Neural cell (in vitro differentiated cells): ENCODE data around the gene OLFML2B. TPM values are rescaled to one million over a fixed set of nuclear protein-coding genes. Genes with fewer than 3 reads are reported as not detected.

Source experiments
- H2AFZ ChIP-seq: fragments of 200-600, 300-800 bp; sonication (generic), shearing (Covaris generic); 2 replicates; pipeline ENCODE4 v1.6.0; 2014; ENCODE audit warnings: low read depth, mild to moderate bottlenecking, antibody characterized with exemption, low read length, moderate library complexity
- H3F3A ChIP-seq: fragments of 200-600 bp; shearing (Covaris generic); 2 replicates; pipeline ENCODE4 v1.6.1; 2016; ENCODE audit warnings: mild to moderate bottlenecking, moderate library complexity, mixed read lengths, antibody characterized with exemption, low read length; ENCODE audit not compliant: insufficient read depth, poor library complexity, severe bottlenecking
- H3K27ac ChIP-seq: fragments of 200-600, 300-800 bp; sonication (generic), shearing (Covaris generic); 2 replicates; pipeline ENCODE4 v1.5.1; 2014; ENCODE audit warnings: mild to moderate bottlenecking, low read length, moderate library complexity
- H3K27me3 ChIP-seq: fragments of 300-800, 200-600 bp; sonication (generic), shearing (Covaris generic); 2 replicates; pipeline ENCODE4 v1.6.0; 2014; ENCODE audit warnings: mild to moderate bottlenecking, low read depth, low read length, moderate library complexity; ENCODE audit not compliant: insufficient read depth
- H3K36me3 ChIP-seq: fragments of 300-800, 200-600 bp; sonication (generic), shearing (Covaris generic); 2 replicates; pipeline ENCODE4 v1.5.1; 2014; ENCODE audit warnings: mild to moderate bottlenecking, antibody characterized with exemption, low read length, moderate library complexity; ENCODE audit not compliant: insufficient read depth
- H3K4me2 ChIP-seq: fragments of 300-800, 200-600 bp; sonication (generic), shearing (Covaris generic); 2 replicates; pipeline ENCODE4 v1.6.0; 2014; ENCODE audit warnings: mild to moderate bottlenecking, low read length
- H3K4me3 ChIP-seq: fragments of 300-800, 200-600 bp; sonication (generic), shearing (Covaris generic); 2 replicates; pipeline ENCODE4 v1.5.1; 2014; ENCODE audit warnings: mild to moderate bottlenecking, low read length, moderate library complexity
- H3K79me2 ChIP-seq: fragments of 200-600 bp; shearing (Covaris generic); replicated peaks from 2 replicates; pipeline ENCODE4 v1.6.0; 2014; ENCODE audit warnings: mild to moderate bottlenecking, low read length, moderate library complexity; ENCODE audit not compliant: insufficient read depth
- H3K9ac ChIP-seq: fragments of 300-800, 200-600 bp; sonication (generic), shearing (Covaris generic); 2 replicates; pipeline ENCODE4 v1.6.1; 2016; ENCODE audit warnings: mild to moderate bottlenecking, low read length, mixed read lengths
- H3K9me2 ChIP-seq: fragments of 200-600 bp; shearing (Covaris generic); 2 replicates; pipeline ENCODE4 v1.6.1; 2016; ENCODE audit warnings: mild to moderate bottlenecking, low read length, mixed read lengths; ENCODE audit not compliant: insufficient read depth
- H3K9me3 ChIP-seq: fragments of 200-600, 300-800 bp; sonication (generic), shearing (Covaris generic); 2 replicates; pipeline ENCODE4 v1.6.1; 2016; ENCODE audit warnings: mild to moderate bottlenecking, mixed run types, low read length, moderate library complexity, mixed read lengths
- H4K20me1 ChIP-seq: fragments of 200-600 bp; shearing (Covaris generic); 2 replicates; pipeline ENCODE4 v1.6.1; 2016; ENCODE audit warnings: mild to moderate bottlenecking, mixed run types; ENCODE audit not compliant: insufficient read depth
- CTCF ChIP-seq: fragments of 450-650 bp; IDR thresholded peaks from 2 replicates; pipeline ENCODE4 v1.5.1; 2014; ENCODE audit warnings: antibody characterized with exemption, mild to moderate bottlenecking, moderate library complexity; ENCODE audit not compliant: poor library complexity, severe bottlenecking
- EP300 ChIP-seq: fragments of 450-650 bp; conservative IDR thresholded peaks from 2 replicates; pipeline ENCODE4 v1.6.1; 2014; ENCODE audit warnings: antibody characterized with exemption, mild to moderate bottlenecking, moderate library complexity; ENCODE audit not compliant: poor library complexity, severe bottlenecking
- EZH2 ChIP-seq: fragments of 200-600, 300-800 bp; shearing (Covaris generic), sonication (generic); IDR thresholded peaks from 2 replicates; pipeline ENCODE4 v1.6.1; 2014; ENCODE audit warnings: antibody characterized with exemption, low read length, borderline replicate concordance, mild to moderate bottlenecking; ENCODE audit not compliant: insufficient read depth, poor library complexity, severe bottlenecking
- MXI1 ChIP-seq: fragments of 450-650 bp; conservative IDR thresholded peaks from 2 replicates; pipeline ENCODE4 v1.6.1; 2014; ENCODE audit warnings: antibody characterized with exemption, mild to moderate bottlenecking; ENCODE audit not compliant: poor library complexity, severe bottlenecking
- POLR2AphosphoS5 ChIP-seq: IDR thresholded peaks from 2 replicates; pipeline ENCODE4 v1.6.1; 2012
- RAD21 ChIP-seq: fragments of 450-650 bp; conservative IDR thresholded peaks from 2 replicates; pipeline ENCODE4 v1.6.1; 2014; ENCODE audit warnings: antibody characterized with exemption, mild to moderate bottlenecking, moderate library complexity
- REST ChIP-seq: IDR thresholded peaks from 2 replicates; pipeline ENCODE4 v1.6.1; 2012; ENCODE audit warnings: borderline replicate concordance
- SMC3 ChIP-seq: fragments of 450-650 bp; conservative IDR thresholded peaks from 2 replicates; pipeline ENCODE4 v1.6.1; 2014; ENCODE audit warnings: antibody characterized with exemption, mild to moderate bottlenecking, moderate library complexity; ENCODE audit not compliant: poor library complexity
- TAF1 ChIP-seq: IDR thresholded peaks from 2 replicates; pipeline ENCODE4 v1.6.1; 2012; ENCODE audit warnings: low read depth
- polyA plus RNA-seq: library from polyadenylated mRNA; depleted of rRNA; stranded (reverse); fragments of >200 nt; gene quantifications from 2 replicates; pipeline ENCODE4 v1.2.3, GENCODE V29; 2014

OLFML2B gene
- polyA plus RNA-seq, 1 donor from 2014 or later = 0.78 TPM

- H3K9me3 ChIP-seq = peaks cover 4% of the 10 kb centered on the region
- no peak overlapping the region for H2AFZ ChIP-seq
- no peak overlapping the region for H3K27ac ChIP-seq
- no peaks in the 10 kb centered on the region for H3K27me3 ChIP-seq
- TF ChIP-seq RAD21 (no peak), MXI1 (no peak), CTCF (no peak), POLR2AphosphoS5 (no peak), REST (no peak), TAF1 (no peak), EP300 (no peak), EZH2 (no peak), SMC3 (no peak)
- H3K4me3 ChIP-seq = no peak overlapping the region
- no peaks in the 10 kb centered on the region for H3K36me3 ChIP-seq
- H3K9me2 ChIP-seq = no peaks in the 10 kb centered on the region
- H3K9ac ChIP-seq = no peak overlapping the region
- H3K79me2 ChIP-seq = no peaks in the 10 kb centered on the region
- no peaks in the 10 kb centered on the region for H3F3A ChIP-seq
- H4K20me1 ChIP-seq = no peaks in the 10 kb centered on the region
- H3K4me2 ChIP-seq = no peak overlapping the region
These were observed 40.8 kb downstream of the OLFML2B start for GRCh38 chr1:161982917-161983316.

- no peaks in the 10 kb centered on the region for H3K79me2 ChIP-seq
- H3F3A ChIP-seq = no peaks in the 10 kb centered on the region
- H2AFZ ChIP-seq = no peak overlapping the region
- H3K9me3 ChIP-seq = peaks cover under 1% of the 10 kb centered on the region
- H3K9ac ChIP-seq = no peak overlapping the region
- H3K36me3 ChIP-seq = no peaks in the 10 kb centered on the region
- no peaks in the 10 kb centered on the region for H4K20me1 ChIP-seq
- H3K27me3 ChIP-seq = no peaks in the 10 kb centered on the region
- no peak overlapping the region for H3K4me2 ChIP-seq
- TF ChIP-seq TAF1 (no peak), POLR2AphosphoS5 (no peak), REST (no peak), EZH2 (no peak)
- H3K4me3 ChIP-seq = no peak overlapping the region
- no peaks in the 10 kb centered on the region for H3K9me2 ChIP-seq
- no peak overlapping the region for H3K27ac ChIP-seq
These were observed 41.2 kb downstream of the OLFML2B start for GRCh38 chr1:161982507-161982895.
